ENCODE measurements around the gene SDHD.

GRCh38 chr11:112100462-112100861, 13.8 kb downstream of the SDHD start:
- TF ChIP-seq ESRRG (CRISPR knock-in tag; IDR thresholded peaks at IDR 0.05) = no peak
- TF ChIP-seq OSR1 (CRISPR knock-in tag; IDR thresholded peaks at IDR 0.05) = no peak
- TF ChIP-seq PATZ1 (CRISPR knock-in tag; IDR thresholded peaks at IDR 0.05; ENCODE audit: borderline replicate concordance) = no peak
- no peak for TF ChIP-seq ISL1 (CRISPR knock-in tag; IDR thresholded peaks at IDR 0.05)
- no peak for TF ChIP-seq CREB5 (CRISPR knock-in tag; IDR thresholded peaks at IDR 0.05; ENCODE audit: low read depth)
- TF ChIP-seq PPARA (CRISPR knock-in tag; IDR thresholded peaks at IDR 0.05; ENCODE audit: borderline replicate concordance) = no peak
- no peak for TF ChIP-seq ARNTL (CRISPR knock-in tag; IDR thresholded peaks at IDR 0.05; ENCODE audit: borderline replicate concordance, low read depth)
- no peak for TF ChIP-seq ZNF8 (CRISPR knock-in tag; IDR thresholded peaks at IDR 0.05)
- TF ChIP-seq CSRNP3 (CRISPR knock-in tag; IDR thresholded peaks at IDR 0.05) = no peak
- no peak for TF ChIP-seq RARB (CRISPR knock-in tag; IDR thresholded peaks at IDR 0.05)
- TF ChIP-seq TSHZ2 (CRISPR knock-in tag; IDR thresholded peaks at IDR 0.05) = no peak
- no peak for TF ChIP-seq ZFP30 (CRISPR knock-in tag; IDR thresholded peaks at IDR 0.05)
- TF ChIP-seq SNAI2 (CRISPR knock-in tag; IDR thresholded peaks at IDR 0.05) = no peak
